Stimulated activated CD4-positive, alpha-beta T cell treated with anti-CD3 and anti-CD28 coated beads, Interleukin-2, amount 100 ng/mL, for 4 hours (primary cell): ENCODE data around the gene CDK16.
A peak's percentile ranks its signal among the peaks of the same experiment; 100 is the strongest.

Source experiments
- DNase-seq: peaks from one replicate; pipeline ENCODE4 v3.0.0-alpha.2; 2020; ENCODE audit warnings: low read depth

Gene CDK16

GRCh38 chrX:47186096-47186740 lies 32.3 kb upstream of the CDK16 start:
- DNase-seq: no peak

- DNase-seq: no peak
These were observed 31.3 kb upstream of the CDK16 start for GRCh38 chrX:47187106-47187677.

GRCh38 chrX:47189906-47190305 lies 28.6 kb upstream of the CDK16 start:
- no peak for DNase-seq

GRCh38 chrX:47190445-47191269 lies 27.8 kb upstream of the CDK16 start:
- DNase-seq: peak; percentile 72

GRCh38 chrX:47191331-47191730 lies 27.1 kb upstream of the CDK16 start:
- DNase-seq: peak; percentile 37

GRCh38 chrX:47191806-47192401 lies 26.6 kb upstream of the CDK16 start:
- DNase-seq: no peak

GRCh38 chrX:47193475-47194193 lies 24.8 kb upstream of the CDK16 start, which contains the start of gene UBA1:
TSS of gene UBA1 (plus strand) at chrX:47193829. CDS start at chrX:47198803, 4,974 bp downstream.
- DNase-seq: peak; percentile 86

GRCh38 chrX:47194194-47194787 lies 24.2 kb upstream of the CDK16 start:
- no peak for DNase-seq

- DNase-seq: no peak
These were observed 22.4 kb upstream of the CDK16 start for GRCh38 chrX:47196098-47196497.

- no peak for DNase-seq
These were observed 21.0 kb upstream of the CDK16 start for GRCh38 chrX:47197526-47197925.

GRCh38 chrX:47198026-47198686 lies 20.3 kb upstream of the CDK16 start:
- DNase-seq: no peak

GRCh38 chrX:47198687-47199080 lies 19.8 kb upstream of the CDK16 start:
- no peak for DNase-seq

GRCh38 chrX:47199286-47199685 lies 19.2 kb upstream of the CDK16 start:
- no peak for DNase-seq

GRCh38 chrX:47200385-47201150 lies 17.9 kb upstream of the CDK16 start:
- DNase-seq: no peak

GRCh38 chrX:47201345-47201944 lies 17.0 kb upstream of the CDK16 start:
- no peak for DNase-seq

GRCh38 chrX:47202316-47202715 lies 16.2 kb upstream of the CDK16 start:
- DNase-seq: no peak

- DNase-seq: no peak
These were observed 15.6 kb upstream of the CDK16 start for GRCh38 chrX:47202877-47203276.

- no peak for DNase-seq
These were observed 13.5 kb upstream of the CDK16 start for GRCh38 chrX:47204970-47205369.

GRCh38 chrX:47206316-47206715 lies 12.2 kb upstream of the CDK16 start:
- no peak for DNase-seq

- DNase-seq: no peak
These were observed 10.4 kb upstream of the CDK16 start for GRCh38 chrX:47208108-47208507.
